Cerebellar nuclear complex (tissue), 1 donor: ENCODE data around the gene SLC11A1.

Experiments used
- DNase-seq, 2 experiments: peaks; one replicate each; lab custom pipeline; 2025; lab: John Stamatoyannopoulos, UW

SLC11A1 gene

DNA sequence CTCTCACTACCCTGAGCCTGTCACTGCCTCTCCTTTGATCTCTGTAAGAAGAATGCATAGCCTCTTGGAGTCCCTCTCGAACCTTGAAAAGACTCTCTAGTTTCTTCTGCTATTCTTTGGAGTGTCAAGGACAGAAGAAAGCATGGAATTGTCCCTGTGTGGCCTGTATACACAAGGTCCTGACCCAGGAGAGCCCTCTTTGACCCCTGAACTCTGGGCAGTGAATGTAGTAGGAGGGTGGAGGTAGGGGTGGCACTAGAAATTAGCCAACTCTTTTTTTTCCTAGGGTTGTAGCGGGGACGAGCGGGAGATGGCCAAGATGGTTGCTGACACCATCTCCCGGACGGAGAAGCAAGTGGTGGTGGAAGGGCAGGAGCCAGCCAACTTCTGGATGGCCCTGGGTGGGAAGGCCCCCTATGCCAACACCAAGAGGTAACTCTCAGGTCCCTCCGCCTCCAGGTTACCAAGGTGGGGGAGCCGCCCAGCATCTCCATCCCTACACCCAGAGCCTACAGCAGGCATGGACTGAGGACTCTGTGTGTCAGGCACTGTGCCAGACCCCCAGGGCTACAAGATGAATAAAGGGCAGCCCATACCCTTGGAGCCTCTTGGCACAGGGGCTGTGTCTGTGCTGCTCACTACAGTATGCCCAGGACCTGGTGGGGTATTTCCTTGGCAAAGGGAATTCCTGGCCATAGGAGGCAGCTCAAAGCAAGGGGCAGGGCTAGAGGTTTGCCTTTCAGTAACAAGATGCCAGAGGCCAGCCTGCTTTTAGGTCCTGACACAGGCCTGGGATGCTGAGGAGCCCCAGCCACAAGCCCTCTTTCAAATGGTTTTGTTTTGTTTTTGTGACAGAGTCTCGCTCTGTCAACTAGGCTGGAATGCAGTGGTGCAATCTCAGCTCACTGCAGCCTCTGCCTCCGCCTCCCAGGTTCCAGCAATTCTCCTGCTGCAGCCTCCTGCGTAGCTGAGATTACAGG is 53.2 kb downstream of the SLC11A1 start:
- DNase-seq, result no peak

DNA sequence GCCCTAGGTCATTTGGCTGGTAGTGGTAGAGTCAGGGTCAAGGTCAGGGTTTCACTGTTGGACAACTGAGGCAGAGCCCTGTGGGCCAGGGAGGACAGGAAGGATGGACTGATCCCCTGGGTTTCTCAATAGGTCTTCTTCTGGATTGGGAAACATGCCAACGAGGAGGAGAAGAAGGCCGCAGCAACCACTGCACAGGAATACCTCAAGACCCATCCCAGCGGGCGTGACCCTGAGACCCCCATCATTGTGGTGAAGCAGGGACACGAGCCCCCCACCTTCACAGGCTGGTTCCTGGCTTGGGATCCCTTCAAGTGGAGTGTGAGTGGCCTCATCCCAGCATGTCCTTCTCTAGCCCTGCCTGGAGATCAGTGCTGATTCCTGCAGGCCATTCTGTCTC is 54.9 kb downstream of the SLC11A1 start:
- DNase-seq, result no peak

DNA sequence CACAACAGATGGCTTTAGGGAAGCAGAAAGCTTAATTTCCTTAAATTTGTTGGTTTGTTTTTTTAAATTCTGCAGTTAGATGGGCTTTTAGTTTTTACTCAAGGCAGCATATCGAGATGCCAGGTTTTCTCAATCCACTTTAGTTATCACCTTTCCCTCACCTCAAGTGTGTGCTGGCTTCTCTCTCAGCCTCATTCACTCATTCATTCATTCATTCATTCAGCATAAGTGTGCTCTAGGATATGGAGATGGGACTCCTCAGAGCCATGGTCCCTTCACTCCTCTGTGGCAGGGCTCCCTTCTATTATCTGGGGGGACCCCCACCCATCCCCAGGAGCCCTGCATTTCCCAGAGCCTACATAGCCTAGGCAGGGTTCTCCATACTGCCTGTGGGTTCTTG is 55.9 kb downstream of the SLC11A1 start:
- DNase-seq, result no peak

DNA sequence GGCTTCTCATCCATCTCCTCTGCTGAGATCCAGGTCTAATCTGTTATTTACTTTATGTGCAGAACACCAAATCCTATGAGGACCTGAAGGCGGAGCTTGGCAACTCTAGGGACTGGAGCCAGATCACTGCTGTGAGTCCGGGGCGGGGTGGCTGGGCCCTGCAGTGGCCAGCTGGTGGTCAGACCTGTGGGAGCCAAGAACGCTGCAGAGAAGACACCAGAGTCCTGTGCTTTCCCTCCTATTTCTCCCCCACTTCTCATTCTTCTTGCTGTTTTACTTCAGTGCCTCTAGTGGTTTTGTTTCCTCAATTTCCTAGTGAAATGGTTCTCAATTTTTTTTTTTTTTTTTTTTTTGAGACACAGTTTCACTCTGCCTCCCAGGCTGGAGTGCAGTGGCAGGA is 56.5 kb downstream of the SLC11A1 start:
- no peak for DNase-seq

DNA sequence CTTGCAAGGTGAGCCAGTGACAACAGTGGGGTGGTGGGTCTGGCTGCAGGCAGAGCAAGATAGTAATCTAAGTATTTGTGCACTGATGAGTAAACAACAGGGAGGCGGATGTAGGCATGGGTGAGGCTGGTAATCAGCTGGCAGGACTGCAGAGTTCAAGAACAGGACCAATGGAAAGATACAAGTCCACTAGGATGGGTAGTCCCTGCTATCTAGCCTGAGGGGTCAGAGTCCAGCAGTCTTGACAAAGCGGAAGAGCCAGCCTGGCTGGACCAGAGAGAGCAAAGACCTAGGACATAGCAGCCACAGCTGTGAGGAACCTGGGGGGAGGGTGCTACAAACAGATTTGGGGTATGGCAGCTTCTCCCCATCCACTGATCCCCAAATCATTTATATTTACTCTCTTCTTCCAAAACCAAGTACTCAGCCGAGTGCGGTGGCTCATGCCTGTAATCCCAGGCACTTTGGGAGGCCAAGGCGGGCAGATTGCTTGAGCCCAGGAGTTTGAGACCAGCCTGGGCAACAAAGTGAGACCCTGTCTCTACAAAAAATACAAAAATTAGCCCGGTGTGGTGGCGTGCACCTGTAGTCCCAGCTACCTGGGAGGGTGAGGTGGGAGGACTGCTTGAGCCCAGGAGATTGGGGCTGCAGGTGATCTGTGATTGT is 62.8 kb downstream of the SLC11A1 start:
- DNase-seq, result no peak

DNA sequence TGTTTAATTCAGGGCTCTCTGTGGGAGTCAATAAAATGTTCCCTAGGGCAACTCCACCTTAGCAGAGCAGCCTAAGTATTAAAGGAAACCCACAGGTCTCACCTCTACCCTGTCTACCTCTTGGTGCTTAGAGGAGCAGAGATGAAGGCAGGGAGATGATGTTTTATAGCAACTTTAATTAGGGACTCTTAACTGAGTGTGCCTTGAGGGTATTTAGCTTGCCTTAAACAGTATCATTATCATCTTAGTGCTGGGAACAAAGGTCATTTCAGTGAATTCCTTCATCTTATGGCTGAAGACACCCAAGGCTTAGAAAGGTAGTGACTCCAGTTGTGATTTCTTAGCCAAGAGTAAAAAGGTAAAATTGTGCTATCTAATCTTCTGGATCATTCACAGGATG is 63.5 kb downstream of the SLC11A1 start:
- no peak for DNase-seq
